Loucy (cell line): ENCODE data around the gene HAGH.

Source experiments
- H2AFZ ChIP-seq: fragments of 200-600 bp; sonication (generic); 2 replicates; pipeline ENCODE4 v1.6.0; 2016; ENCODE audit warnings: antibody characterized with exemption, mild to moderate bottlenecking, low read length, moderate library complexity
- H3F3A ChIP-seq: fragments of 200-600 bp; 2 replicates; pipeline ENCODE4 v1.6.0; 2016; ENCODE audit warnings: antibody characterized with exemption, low read depth, mild to moderate bottlenecking
- H3K27me3 ChIP-seq: fragments of 200-600 bp; sonication (generic); 2 replicates; pipeline ENCODE4 v1.6.1; 2014; ENCODE audit warnings: low read length, mild to moderate bottlenecking; ENCODE audit not compliant: insufficient read depth, poor library complexity, severe bottlenecking
- H3K36me3 ChIP-seq: fragments of 200-600 bp; sonication (generic); 2 replicates; pipeline ENCODE4 v1.6.1; 2016; ENCODE audit warnings: low read length; ENCODE audit not compliant: insufficient read depth
- H3K4me1 ChIP-seq: fragments of 200-600 bp; sonication (generic); 2 replicates; pipeline ENCODE4 v1.5.1; 2014; ENCODE audit warnings: low read length, mild to moderate bottlenecking; ENCODE audit not compliant: insufficient read depth, poor library complexity, severe bottlenecking
- H3K4me2 ChIP-seq: fragments of 200-600 bp; sonication (generic); 2 replicates; pipeline ENCODE4 v1.6.0; 2014; ENCODE audit warnings: antibody characterized with exemption, low read length, low read depth, mild to moderate bottlenecking; ENCODE audit not compliant: poor library complexity, severe bottlenecking
- H3K4me3 ChIP-seq: fragments of 200-600 bp; sonication (generic); 2 replicates; pipeline ENCODE4 v1.5.1; 2014; ENCODE audit warnings: low read length, mild to moderate bottlenecking, mixed read lengths; ENCODE audit not compliant: poor library complexity, severe bottlenecking
- H3K79me2 ChIP-seq: fragments of 200-600 bp; sonication (generic); 2 replicates; pipeline ENCODE4 v1.6.1; 2014; ENCODE audit warnings: low read length; ENCODE audit not compliant: insufficient read depth
- H3K9ac ChIP-seq: fragments of 200-600 bp; sonication (generic); 2 replicates; pipeline ENCODE4 v1.6.0; 2014; ENCODE audit warnings: mild to moderate bottlenecking, low read depth, low read length, moderate library complexity; ENCODE audit not compliant: poor library complexity, severe bottlenecking
- H3K9me2 ChIP-seq: fragments of 200-600 bp; sonication (generic); replicated peaks from 2 replicates; pipeline ENCODE4 v1.6.1; 2016; ENCODE audit warnings: low read depth, low read length, mixed read lengths
- H3K9me3 ChIP-seq: fragments of 200-600 bp; sonication (generic); 2 replicates; pipeline ENCODE4 v1.6.1; 2014; ENCODE audit warnings: mild to moderate bottlenecking, antibody characterized with exemption, low read length, low read depth; ENCODE audit not compliant: insufficient read depth
- H4K20me1 ChIP-seq: fragments of 200-600 bp; sonication (generic); 2 replicates; pipeline ENCODE4 v1.6.0; 2014; ENCODE audit warnings: antibody characterized with exemption, low read length, mild to moderate bottlenecking; ENCODE audit not compliant: insufficient read depth, poor library complexity, severe bottlenecking
- EZH2phosphoT487 ChIP-seq: fragments of 200-600 bp; IDR thresholded peaks from 2 replicates; pipeline ENCODE4 v1.6.1; 2018; ENCODE audit warnings: antibody characterized with exemption, mild to moderate bottlenecking, moderate library complexity, borderline replicate concordance
- TF ChIP-seq, protein P1 (sequence below): fragments of 200-600 bp; sonication (generic); conservative IDR thresholded peaks from 2 replicates; pipeline ENCODE4 v1.5.1; 2014; ENCODE audit warnings: mild to moderate bottlenecking, antibody characterized with exemption, low read length

Gene HAGH

GRCh38 chr16:1817276-1817589 lies 9.4 kb downstream of the HAGH start:
- no peaks in the 10 kb centered on the region for H4K20me1 ChIP-seq
- no peaks in the 10 kb centered on the region for H3K4me1 ChIP-seq
- H3K9ac ChIP-seq, result no peak overlapping the region
- H3K4me2 ChIP-seq, result no peak overlapping the region
- no peak overlapping the region for H3K4me3 ChIP-seq
- H2AFZ ChIP-seq, result no peak overlapping the region
- no peak for TF ChIP-seq EZH2phosphoT487
- TF ChIP-seq, protein P1, sequence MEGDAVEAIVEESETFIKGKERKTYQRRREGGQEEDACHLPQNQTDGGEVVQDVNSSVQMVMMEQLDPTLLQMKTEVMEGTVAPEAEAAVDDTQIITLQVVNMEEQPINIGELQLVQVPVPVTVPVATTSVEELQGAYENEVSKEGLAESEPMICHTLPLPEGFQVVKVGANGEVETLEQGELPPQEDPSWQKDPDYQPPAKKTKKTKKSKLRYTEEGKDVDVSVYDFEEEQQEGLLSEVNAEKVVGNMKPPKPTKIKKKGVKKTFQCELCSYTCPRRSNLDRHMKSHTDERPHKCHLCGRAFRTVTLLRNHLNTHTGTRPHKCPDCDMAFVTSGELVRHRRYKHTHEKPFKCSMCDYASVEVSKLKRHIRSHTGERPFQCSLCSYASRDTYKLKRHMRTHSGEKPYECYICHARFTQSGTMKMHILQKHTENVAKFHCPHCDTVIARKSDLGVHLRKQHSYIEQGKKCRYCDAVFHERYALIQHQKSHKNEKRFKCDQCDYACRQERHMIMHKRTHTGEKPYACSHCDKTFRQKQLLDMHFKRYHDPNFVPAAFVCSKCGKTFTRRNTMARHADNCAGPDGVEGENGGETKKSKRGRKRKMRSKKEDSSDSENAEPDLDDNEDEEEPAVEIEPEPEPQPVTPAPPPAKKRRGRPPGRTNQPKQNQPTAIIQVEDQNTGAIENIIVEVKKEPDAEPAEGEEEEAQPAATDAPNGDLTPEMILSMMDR, result no peak
- H3F3A ChIP-seq, result no peaks in the 10 kb centered on the region
- no peaks in the 10 kb centered on the region for H3K36me3 ChIP-seq
- H3K79me2 ChIP-seq, result no peaks in the 10 kb centered on the region
- H3K9me2 ChIP-seq, result no peaks in the 10 kb centered on the region
- no peaks in the 10 kb centered on the region for H3K27me3 ChIP-seq
- no peaks in the 10 kb centered on the region for H3K9me3 ChIP-seq

DNA sequence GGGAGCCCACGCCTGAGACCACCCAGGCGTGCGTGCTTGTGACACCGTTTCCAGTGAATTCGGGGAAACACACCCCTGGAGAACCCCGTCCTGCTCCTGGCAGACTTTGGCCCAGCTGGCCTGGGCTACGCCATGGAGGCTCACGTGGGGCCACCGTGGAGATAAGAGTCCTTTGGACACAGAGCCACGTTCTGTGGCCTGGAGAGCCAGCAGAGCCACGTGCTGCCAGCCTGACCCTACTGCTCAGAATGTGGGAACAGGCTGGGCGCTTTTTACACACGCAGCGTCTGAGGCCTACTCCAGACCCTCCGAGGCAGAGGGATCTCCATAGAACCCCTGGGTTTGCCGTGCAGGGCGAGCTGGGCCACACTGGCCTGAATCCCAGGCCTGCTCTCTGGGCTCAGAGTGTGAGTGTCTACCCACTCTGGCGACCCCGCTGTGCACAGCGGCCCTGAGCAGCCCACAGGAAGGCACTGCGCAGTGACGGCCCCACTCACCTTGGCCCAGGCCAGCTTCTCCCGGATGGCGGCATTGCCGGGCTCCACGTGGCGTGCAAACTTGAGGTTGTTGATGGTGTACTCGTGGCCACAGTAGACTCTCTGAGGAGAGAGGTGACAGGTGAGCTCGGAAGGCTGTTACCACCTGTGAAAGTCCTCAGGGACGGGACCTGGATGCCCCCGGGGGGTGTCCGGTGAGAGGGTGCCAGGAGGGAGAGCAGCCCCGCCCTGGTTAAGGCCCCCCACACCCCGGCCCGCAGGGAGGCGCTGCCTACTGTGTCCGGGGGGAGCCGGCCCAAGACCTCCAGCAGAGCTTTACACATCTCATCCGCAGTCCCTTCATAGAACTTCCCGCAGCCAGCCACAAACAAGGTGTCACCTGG lies 10.0 kb downstream of the HAGH start:
- Histone ChIP-seq H3K4me3 (no peak overlapping the region), H2AFZ (no peak overlapping the region), H3F3A (no peaks in the 10 kb centered on the region), H3K4me2 (no peak overlapping the region), H3K9me2 (no peaks in the 10 kb centered on the region), H3K9ac (no peak overlapping the region), H3K79me2 (no peaks in the 10 kb centered on the region), H3K36me3 (no peaks in the 10 kb centered on the region), H3K27me3 (no peaks in the 10 kb centered on the region), H3K4me1 (no peaks in the 10 kb centered on the region), H4K20me1 (no peaks in the 10 kb centered on the region), H3K9me3 (no peaks in the 10 kb centered on the region)
- no peak for TF ChIP-seq EZH2phosphoT487
- TF ChIP-seq, protein P1, result no peak

DNA sequence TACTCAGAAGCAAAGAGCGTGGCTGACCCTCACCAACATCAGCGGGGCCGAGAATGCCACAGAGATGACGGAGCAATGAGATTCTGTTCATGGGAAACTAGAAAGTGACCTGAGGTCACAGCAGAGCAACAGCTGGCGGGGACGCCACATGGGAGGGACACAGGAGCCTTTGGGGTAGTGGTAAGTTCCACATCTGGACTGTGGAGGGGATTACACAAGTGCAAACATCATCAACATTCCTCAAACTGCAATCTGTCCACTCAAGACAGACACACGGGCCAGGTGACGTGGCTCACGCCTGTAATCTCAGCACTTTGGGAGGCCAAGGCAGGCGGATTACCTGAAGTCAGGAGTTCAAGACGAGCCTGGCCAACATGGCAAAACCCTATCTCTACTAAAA lies 11.2 kb downstream of the HAGH start:
- no peaks in the 10 kb centered on the region for H3K9me2 ChIP-seq
- no peak overlapping the region for H3K4me2 ChIP-seq
- no peak overlapping the region for H3K9ac ChIP-seq
- H3K4me1 ChIP-seq, result no peaks in the 10 kb centered on the region
- TF ChIP-seq, protein P1, result no peak
- no peak for TF ChIP-seq EZH2phosphoT487
- H3K79me2 ChIP-seq, result no peaks in the 10 kb centered on the region
- no peaks in the 10 kb centered on the region for H3K9me3 ChIP-seq
- H3F3A ChIP-seq, result no peaks in the 10 kb centered on the region
- no peaks in the 10 kb centered on the region for H4K20me1 ChIP-seq
- H3K4me3 ChIP-seq, result no peak overlapping the region
- no peaks in the 10 kb centered on the region for H3K27me3 ChIP-seq
- no peak overlapping the region for H2AFZ ChIP-seq
- no peaks in the 10 kb centered on the region for H3K36me3 ChIP-seq
